HG02884 (cell line): ENCODE data around the gene PHAF1.
A peak's percentile ranks its signal among the peaks of the same experiment; 100 is the strongest.

Experiments
- ATAC-seq: cut with Tn5 transposase; IDR thresholded peaks from one replicate; pipeline ENCODE4 v1.9.1; 2021; ENCODE audit warnings: mild to moderate bottlenecking, moderate library complexity; ENCODE audit not compliant: unreplicated experiment

The PHAF1 gene

DNA sequence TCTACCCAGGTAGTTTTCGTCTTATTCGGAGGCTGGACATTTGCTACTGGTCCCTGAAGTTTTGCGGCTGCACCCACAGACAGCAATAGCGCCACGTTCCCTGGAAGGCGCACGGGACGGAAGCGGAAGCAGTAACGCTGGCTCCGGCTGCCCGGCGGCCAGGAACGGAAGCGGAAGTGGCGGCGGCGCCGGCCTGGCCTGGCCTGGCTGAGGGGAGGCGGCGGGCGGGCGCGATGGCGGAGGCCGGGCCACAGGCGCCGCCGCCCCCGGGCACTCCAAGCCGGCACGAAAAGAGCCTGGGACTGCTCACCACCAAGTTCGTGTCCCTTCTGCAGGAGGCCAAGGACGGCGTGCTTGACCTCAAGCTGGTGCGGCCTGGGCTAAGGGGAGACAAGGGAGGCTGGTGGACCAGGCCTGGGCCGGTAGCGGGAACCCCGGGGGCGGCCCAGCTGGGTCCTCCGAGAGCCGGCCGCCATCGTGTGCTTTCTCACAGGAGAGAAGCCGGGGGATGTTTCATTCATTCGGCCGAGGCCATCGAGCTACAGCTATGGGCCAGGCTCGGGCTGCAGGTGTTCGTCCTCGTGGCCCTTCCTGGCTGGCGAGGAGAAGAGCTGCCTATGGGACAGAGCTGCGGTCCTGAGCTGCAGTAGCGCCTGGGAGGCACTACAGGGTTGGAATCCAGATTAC is 82.4 kb downstream of the PHAF1 start, which contains the start of gene E2F4:
TSS of gene E2F4 (plus strand) at position 161 of the 687 bp plus-strand sequence. CDS start at position 234, 73 bp downstream.
- ATAC-seq = peak; percentile 94

DNA sequence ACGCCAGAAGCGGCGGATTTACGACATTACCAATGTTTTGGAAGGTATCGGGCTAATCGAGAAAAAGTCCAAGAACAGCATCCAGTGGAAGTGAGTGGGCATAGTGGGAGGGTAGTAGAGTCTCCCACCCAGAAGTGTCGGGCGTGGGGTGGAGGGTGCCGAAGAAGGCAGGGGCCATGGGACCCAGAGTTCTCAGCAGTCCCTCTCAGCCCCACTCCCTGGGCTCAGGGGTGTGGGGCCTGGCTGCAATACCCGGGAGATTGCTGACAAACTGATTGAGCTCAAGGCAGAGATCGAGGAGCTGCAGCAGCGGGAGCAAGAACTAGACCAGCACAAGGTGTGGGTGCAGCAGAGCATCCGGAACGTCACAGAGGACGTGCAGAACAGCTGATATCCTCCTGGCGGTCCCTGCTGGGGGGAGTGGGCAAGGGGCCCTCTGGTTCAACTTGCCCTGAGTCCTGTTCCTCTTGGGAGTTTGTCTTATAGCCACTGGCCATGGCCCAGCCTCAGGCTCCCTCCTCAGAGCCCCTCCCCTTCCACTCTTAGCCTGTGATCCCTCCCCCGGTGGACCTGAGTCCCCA is 83.1 kb downstream of the PHAF1 start:
- ATAC-seq = no peak

DNA sequence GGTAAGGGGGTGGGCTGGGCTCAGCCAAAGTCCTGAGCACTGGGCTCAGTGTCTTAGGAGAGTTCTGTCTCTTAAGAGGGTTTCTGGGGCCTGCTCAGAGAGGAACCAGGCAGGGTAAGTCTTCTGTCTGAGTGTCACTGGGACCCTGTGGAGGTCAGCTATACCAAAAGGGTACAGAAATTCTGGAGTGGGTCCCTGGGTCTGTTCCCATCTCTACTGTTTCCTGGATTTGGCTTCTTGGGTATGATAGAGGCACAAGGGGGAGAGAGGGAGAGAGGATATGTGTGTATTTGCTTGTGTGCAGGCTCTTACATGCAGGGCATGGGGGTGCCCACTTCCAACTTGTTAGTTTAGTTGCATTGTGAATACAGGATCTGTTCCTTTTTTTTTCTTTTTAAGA is 83.8 kb downstream of the PHAF1 start:
- no peak for ATAC-seq

DNA sequence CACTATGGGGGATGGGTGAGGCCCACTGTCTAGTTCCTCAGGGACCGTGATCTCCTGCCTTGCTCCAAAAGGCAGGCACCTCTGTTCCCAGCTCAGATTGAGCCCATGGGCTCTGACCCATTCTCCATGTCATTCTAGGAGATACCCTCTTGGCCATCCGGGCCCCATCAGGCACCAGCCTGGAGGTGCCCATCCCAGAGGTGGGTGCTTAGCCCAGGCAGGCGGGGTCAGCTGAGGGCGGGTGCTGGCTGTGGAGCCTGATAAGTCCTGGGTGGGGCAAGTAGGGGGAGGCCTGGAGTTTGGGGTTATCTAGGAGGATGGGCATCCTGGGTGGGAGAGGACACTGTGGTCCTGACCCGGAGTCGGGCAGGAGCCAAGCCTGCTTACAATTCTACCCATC is 84.5 kb downstream of the PHAF1 start:
- ATAC-seq = no peak

DNA sequence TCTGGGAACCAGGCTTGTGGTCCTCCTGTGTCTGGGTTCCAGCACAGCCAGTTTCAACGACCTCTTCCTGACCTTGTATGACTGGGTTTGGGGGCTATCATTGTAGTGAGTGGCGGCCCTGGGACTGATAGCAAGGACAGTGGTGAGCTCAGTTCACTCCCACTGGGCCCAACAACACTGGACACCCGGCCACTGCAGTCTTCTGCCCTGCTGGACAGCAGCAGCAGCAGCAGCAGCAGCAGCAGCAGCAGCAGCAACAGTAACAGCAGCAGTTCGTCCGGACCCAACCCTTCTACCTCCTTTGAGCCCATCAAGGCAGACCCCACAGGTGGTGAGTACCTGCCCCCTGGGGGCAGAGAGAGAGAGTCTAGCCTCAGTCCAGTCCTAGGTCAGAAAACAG is 85.9 kb downstream of the PHAF1 start:
- ATAC-seq = no peak

DNA sequence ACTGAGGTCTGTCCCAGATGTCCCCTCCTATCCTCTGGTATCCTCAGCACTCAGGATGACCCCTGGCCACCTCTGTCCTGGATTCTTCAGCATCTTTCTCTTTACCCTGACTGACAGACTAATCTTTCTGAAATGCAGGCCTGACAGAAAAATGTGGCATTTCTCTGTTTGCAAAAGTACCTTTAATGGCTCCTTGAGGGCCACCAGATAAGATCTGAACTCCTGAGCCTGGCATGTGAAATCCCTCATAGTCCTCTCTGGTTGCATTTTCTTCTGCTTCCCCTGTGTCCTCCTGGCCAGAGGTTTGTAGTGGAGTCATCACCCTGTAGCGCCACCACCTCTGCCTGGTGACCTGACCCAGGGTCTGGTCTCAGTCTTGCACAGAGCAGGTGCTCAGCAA is 87.1 kb downstream of the PHAF1 start:
- no peak for ATAC-seq

DNA sequence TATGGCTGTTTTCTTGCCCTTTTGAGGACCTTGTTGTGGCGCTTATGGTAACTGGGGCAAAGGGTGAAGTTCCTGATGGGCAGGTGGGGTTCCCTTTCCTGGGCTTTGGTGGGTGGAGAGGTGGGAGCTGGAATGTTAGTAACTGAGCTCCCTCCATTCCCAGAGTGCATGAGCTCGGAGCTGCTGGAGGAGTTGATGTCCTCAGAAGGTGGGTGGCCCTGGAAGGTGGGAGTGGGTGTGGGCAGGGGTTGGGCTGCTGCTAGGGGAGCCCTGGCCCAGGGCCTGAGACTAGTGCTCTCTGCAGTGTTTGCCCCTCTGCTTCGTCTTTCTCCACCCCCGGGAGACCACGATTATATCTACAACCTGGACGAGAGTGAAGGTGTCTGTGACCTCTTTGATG is 88.0 kb downstream of the PHAF1 start:
- ATAC-seq = no peak
